ENCODE results near the gene USP25.

USP25 gene, protein sequence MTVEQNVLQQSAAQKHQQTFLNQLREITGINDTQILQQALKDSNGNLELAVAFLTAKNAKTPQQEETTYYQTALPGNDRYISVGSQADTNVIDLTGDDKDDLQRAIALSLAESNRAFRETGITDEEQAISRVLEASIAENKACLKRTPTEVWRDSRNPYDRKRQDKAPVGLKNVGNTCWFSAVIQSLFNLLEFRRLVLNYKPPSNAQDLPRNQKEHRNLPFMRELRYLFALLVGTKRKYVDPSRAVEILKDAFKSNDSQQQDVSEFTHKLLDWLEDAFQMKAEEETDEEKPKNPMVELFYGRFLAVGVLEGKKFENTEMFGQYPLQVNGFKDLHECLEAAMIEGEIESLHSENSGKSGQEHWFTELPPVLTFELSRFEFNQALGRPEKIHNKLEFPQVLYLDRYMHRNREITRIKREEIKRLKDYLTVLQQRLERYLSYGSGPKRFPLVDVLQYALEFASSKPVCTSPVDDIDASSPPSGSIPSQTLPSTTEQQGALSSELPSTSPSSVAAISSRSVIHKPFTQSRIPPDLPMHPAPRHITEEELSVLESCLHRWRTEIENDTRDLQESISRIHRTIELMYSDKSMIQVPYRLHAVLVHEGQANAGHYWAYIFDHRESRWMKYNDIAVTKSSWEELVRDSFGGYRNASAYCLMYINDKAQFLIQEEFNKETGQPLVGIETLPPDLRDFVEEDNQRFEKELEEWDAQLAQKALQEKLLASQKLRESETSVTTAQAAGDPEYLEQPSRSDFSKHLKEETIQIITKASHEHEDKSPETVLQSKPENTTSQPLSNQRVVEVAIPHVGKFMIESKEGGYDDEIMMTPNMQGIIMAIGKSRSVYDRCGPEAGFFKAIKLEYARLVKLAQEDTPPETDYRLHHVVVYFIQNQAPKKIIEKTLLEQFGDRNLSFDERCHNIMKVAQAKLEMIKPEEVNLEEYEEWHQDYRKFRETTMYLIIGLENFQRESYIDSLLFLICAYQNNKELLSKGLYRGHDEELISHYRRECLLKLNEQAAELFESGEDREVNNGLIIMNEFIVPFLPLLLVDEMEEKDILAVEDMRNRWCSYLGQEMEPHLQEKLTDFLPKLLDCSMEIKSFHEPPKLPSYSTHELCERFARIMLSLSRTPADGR

GRCh38 chr21:15729674-15730483, at the start of gene USP25:
Gene USP25, plus strand, starts transcription at chr21:15729982. Its CDS starts 412 bp downstream, at chr21:15730394.
- DNase-seq (ENCODE audit: low read depth) = peak; percentile 79

- DNase-seq (ENCODE audit: low read depth) = no peak
Measured at GRCh38 chr21:15682186-15682895, 47.4 kb upstream of the USP25 start.

- DNase-seq (ENCODE audit: low read depth) = no peak
Measured at GRCh38 chr21:15682977-15683376, 46.8 kb upstream of the USP25 start.

GRCh38 chr21:15686506-15686905, 43.3 kb upstream of the USP25 start:
- no peak for DNase-seq (ENCODE audit: low read depth)

GRCh38 chr21:15687208-15687607, 42.6 kb upstream of the USP25 start:
- DNase-seq (ENCODE audit: low read depth) = no peak

DNA sequence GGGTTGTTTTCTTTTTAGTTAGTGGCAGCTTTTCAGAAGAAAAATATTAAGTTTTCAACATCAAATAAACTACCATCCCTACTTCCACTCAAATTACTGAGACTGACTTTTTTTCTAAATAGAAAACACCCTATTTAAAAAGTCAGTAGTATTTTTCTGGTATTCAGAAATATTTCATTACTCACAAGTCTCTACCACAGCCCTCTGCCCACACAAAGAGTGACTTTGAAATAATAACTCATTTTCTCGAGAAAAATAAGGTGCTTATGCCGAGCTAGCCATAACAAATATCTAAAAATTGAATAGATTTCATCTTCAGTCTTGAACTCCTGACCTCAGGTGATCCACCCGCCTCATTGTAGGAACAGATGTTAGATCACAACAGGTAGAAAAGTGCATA, 41.8 kb upstream of the USP25 start:
- DNase-seq (ENCODE audit: low read depth) = no peak

GRCh38 chr21:15688809-15689208, 41.0 kb upstream of the USP25 start:
- no peak for DNase-seq (ENCODE audit: low read depth)

- DNase-seq (ENCODE audit: low read depth) = no peak
Measured at GRCh38 chr21:15692711-15693110, 37.1 kb upstream of the USP25 start.

GRCh38 chr21:15695241-15695640, 34.5 kb upstream of the USP25 start:
- DNase-seq (ENCODE audit: low read depth) = no peak

GRCh38 chr21:15701830-15702229, 28.0 kb upstream of the USP25 start:
- no peak for DNase-seq (ENCODE audit: low read depth)

DNA sequence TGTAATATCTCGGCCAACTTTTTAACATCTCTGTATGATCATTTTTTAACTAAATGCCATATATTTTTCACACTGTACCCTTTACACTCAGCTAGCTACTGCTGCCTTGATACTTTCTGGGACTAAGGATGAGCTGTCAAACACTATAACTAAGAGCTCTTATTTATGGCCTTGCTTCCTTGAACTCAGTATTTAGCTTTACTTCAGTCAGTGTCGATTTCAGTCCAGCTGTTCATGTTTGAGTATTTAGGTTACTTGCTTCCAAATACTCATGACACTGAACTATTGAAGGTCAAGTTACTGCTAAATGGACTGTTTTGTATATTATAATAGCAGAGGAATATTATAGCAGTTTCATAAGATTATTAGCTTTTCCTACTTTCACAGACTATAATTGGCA, 25.9 kb upstream of the USP25 start:
- DNase-seq (ENCODE audit: low read depth) = no peak

DNA sequence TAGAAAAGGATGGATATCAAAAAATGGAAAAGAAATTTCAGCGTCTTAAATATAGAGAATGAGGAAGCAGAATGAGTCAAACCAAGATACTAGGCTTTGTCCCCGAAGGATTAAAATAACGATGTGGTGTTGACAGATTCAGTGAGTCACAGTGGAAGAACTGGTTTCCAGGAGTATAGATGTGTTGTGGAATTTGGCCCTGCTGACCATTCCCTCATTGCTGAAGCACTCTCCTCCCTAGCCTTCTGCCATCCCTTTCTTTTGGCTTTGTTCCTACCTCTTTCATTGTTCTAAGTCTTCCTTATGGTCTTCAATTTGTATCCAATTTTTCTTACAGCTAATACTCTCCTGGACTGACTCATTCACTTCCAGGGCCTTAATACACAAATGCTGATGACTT, 23.1 kb upstream of the USP25 start:
- no peak for DNase-seq (ENCODE audit: low read depth)

DNA sequence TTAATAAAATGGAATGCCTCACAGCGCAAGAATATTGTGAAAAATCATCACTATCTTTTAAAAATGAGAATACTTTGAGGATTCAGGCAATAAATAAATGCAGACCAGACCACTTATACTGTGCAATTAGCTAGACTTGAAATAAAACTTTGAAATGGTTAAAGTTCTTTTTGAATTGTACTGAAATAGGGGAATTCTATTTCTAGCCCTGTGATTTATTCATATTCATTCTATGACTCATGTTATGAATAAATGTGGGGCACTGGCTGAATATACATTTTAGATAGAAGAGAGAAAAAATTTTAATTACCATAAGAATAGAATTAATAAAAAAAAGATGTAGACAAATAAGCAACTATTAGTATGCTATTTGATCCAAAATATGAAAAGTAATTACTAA, 16.4 kb upstream of the USP25 start:
- DNase-seq (ENCODE audit: low read depth) = no peak

- no peak for DNase-seq (ENCODE audit: low read depth)
Measured at GRCh38 chr21:15718711-15719110, 11.1 kb upstream of the USP25 start.

DNA sequence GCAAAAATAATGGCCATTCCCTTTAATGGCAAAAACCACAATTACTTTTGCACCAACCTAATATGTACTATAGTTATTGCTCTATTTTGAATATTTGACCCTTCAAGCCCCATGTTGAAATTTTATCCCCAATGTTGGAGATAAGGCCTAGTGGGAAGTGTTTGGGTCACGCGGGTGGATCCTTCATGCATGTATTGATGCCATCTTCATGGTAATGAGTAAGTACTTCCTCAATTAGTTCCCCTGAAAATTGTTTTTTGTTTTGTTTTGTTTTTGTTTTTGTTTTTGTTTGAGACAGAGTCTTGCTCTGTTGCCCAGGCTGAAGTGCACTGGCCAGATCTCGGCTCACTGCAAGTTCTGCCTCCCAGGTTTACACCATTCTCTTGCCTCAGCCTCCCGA, 9.8 kb upstream of the USP25 start:
- no peak for DNase-seq (ENCODE audit: low read depth)

DNA sequence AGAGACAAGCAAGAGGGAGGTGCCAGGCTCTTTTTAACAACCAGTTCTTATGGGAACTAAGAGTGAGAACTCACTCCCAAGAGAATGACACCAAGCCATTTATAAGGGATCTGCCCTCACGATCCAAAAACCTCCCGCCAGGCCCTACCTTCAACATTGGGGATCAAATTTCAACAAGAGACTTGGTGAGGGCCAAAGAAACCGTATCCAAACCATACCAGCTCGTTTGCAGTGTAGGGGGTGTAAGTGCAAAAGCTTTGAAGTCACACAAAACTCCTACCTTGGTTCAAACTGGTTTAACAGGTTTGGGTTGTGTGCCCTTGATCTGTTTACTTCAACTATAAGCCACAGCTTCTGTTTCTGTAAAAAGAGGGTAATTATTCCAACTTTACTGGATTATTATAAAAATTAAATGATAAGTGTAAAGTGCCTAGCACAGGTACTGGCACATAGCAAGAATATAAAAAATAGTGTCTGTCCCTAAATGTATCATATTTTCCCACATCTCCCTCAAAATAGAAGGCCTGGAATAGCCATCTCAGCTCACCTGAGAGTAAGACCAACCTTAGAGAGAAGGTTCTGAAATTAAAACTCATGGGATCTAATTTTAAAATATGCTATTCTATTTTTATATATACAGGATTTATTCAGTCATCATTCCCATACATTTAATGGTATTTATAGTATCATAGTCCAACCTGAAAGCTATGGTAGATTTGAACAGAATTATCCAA, 7.0 kb upstream of the USP25 start:
- DNase-seq (ENCODE audit: low read depth) = no peak

DNA sequence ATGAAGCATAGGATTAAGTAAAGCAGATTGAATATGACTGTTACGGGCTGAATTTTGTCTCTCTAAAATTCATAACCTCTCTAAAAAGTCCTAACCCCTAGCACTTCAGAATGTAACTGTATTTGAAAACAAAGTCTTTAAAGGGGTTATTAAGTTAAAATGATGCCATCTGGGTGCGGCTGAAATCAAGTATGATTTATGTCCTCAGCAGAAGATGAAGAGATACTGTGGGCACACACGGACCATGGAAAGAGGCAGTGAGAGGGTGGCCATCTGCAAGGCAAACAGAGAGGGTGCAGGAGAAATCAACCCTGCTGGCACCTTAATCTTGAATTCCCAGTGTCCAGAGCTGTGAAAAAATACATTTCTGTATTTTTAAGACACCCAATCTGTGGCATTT, 3.8 kb upstream of the USP25 start:
- DNase-seq (ENCODE audit: low read depth) = no peak

DNA sequence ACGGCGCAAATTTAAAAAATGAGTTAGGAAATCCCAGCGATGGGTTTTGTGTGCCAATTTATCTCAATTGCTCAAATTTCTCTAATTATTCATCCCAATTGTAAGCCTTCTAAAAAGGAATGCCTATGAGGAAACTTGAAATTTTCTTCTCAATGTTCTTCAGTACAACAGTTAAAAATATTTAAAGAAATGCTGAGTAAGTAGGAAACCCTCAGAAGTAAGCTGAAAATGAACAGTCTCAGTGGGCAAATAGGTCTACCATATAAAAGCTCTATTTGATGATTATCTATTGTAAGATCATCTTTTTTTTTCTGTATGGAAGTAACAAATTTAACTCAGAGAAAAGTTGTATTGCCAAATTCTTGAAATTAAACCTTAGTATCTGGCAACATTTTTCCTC, 1.7 kb upstream of the USP25 start:
- DNase-seq (ENCODE audit: low read depth) = no peak

- DNase-seq (ENCODE audit: low read depth) = no peak
Measured at GRCh38 chr21:15729346-15729673, 472 bp upstream of the USP25 start.

GRCh38 chr21:15730484-15731242, 881 bp downstream of the USP25 start:
- DNase-seq (ENCODE audit: low read depth) = no peak

All from T-helper 22 cell (primary cell).